HepG2 (cell line): ENCODE data around the gene TCF20. TPM values are rescaled to one million over a fixed set of nuclear protein-coding genes. Genes with fewer than 3 reads are reported as not detected.

ENCODE experiments used
- ARNT2 ChIP-seq: sonication (generic); formaldehyde crosslinking; IDR thresholded peaks from 2 replicates; pipeline ENCODE4 v1.8.0; 2022; ENCODE audit warnings: mild to moderate bottlenecking, low read depth, missing genetic modification reagents, moderate library complexity
- ATAD3A ChIP-seq: sonication (generic); formaldehyde crosslinking; IDR thresholded peaks from 2 replicates; pipeline ENCODE4 v1.4.0; 2020; ENCODE audit warnings: missing genetic modification reagents
- HES4 ChIP-seq: sonication (generic); formaldehyde crosslinking; IDR thresholded peaks from 2 replicates; pipeline ENCODE4 v1.9.0; 2021; ENCODE audit warnings: mild to moderate bottlenecking, missing genetic modification reagents, borderline replicate concordance
- MZF1 ChIP-seq: sonication (generic); formaldehyde crosslinking; IDR thresholded peaks from 2 replicates; pipeline ENCODE4 v1.8.1; 2023; ENCODE audit warnings: mild to moderate bottlenecking, missing genetic modification reagents, borderline replicate concordance
- PITX1 ChIP-seq: sonication (generic); formaldehyde crosslinking; IDR thresholded peaks from 2 replicates; pipeline ENCODE4 v1.5.1; 2020; ENCODE audit warnings: mild to moderate bottlenecking, missing genetic modification reagents
- RBM22 ChIP-seq: fragments of 200-400 bp; formaldehyde crosslinking; optimal IDR thresholded peaks from 2 replicates; pipeline ENCODE3; 2017; ENCODE audit warnings: mild to moderate bottlenecking, low read length, moderate library complexity
- TRIM24 ChIP-seq: sonication (generic); formaldehyde crosslinking; IDR thresholded peaks from 2 replicates; pipeline ENCODE4 v1.8.0; 2022; ENCODE audit warnings: mild to moderate bottlenecking, missing genetic modification reagents
- ZEB1 ChIP-seq: IDR thresholded peaks from 2 replicates; pipeline ENCODE4 v1.6.1; 2012; ENCODE audit warnings: mild to moderate bottlenecking, low read depth, inconsistent platforms; ENCODE audit not compliant: insufficient replicate concordance
- ZMAT3 ChIP-seq: sonication (generic); formaldehyde crosslinking; conservative IDR thresholded peaks from 2 replicates; pipeline ENCODE4 v1.7.0; 2021; ENCODE audit warnings: missing genetic modification reagents
- ZNF124 ChIP-seq: sonication (generic); formaldehyde crosslinking; IDR thresholded peaks from 2 replicates; pipeline ENCODE4 v1.4.0; 2020; ENCODE audit warnings: missing genetic modification reagents
- ZNF496 ChIP-seq: sonication (generic); formaldehyde crosslinking; IDR thresholded peaks from 2 replicates; pipeline ENCODE4 v1.8.1; 2023; ENCODE audit warnings: mild to moderate bottlenecking, moderate library complexity, missing genetic modification reagents; ENCODE audit not compliant: insufficient replicate concordance
- ZNF549 ChIP-seq: sonication (generic); formaldehyde crosslinking; IDR thresholded peaks from 2 replicates; pipeline ENCODE4 v1.5.0; 2020; ENCODE audit warnings: missing genetic modification reagents
- ZNF567 ChIP-seq: sonication (generic); formaldehyde crosslinking; IDR thresholded peaks from 2 replicates; pipeline ENCODE4 v1.8.1; 2023; ENCODE audit warnings: mild to moderate bottlenecking, missing genetic modification reagents, borderline replicate concordance
- ZNF75D ChIP-seq: sonication (generic); formaldehyde crosslinking; IDR thresholded peaks from 2 replicates; pipeline ENCODE4 v1.8.1; 2023; ENCODE audit warnings: missing genetic modification reagents, mild to moderate bottlenecking, borderline replicate concordance
- polyA plus RNA-seq, 8 experiments: library from polyadenylated mRNA; depleted of rRNA in 3 of 8; stranded (reverse) in 7 of 8; unstranded in 1 of 8; fragments of >200 nt; fragmentation: Illumina TruSeq in 4 of 8; extraction: Trizol in 4 of 8; gene quantifications; 2 replicates each; pipeline versions ENCODE4 v1.2.1 to v1.2.3, GENCODE V29; 2011 to 2016; ENCODE audit warnings: low read depth in 4 of 8, missing spikeins in 1 of 8, mixed read lengths in 1 of 8; ENCODE audit not compliant: insufficient read depth in 1 of 8
- total RNA-seq, 5 experiments: library from RNA; depleted of rRNA; stranded (reverse); fragments of >200 nt; fragmentation: Illumina TruSeq; extraction: Trizol; gene quantifications; 2 replicates each; pipeline ENCODE4 v1.2.3, GENCODE V29; 2016; ENCODE audit warnings: low read depth in 1 of 5
- TF ChIP-seq, protein P1 (sequence below): sonication (generic); formaldehyde crosslinking; conservative IDR thresholded peaks from 2 replicates; pipeline ENCODE4 v1.5.0; 2020; ENCODE audit warnings: missing genetic modification reagents
- TF ChIP-seq, protein P2 (sequence below): sonication (generic); formaldehyde crosslinking; IDR thresholded peaks from 2 replicates; pipeline ENCODE4 v1.4.0; 2020; ENCODE audit warnings: mild to moderate bottlenecking, low read depth, missing genetic modification reagents
- TF ChIP-seq, protein P3 (sequence below): sonication (generic); formaldehyde crosslinking; IDR thresholded peaks from 2 replicates; pipeline ENCODE4 v1.4.0; 2020; ENCODE audit warnings: missing genetic modification reagents
- TF ChIP-seq, protein P4 (sequence below): sonication (generic); formaldehyde crosslinking; IDR thresholded peaks from 2 replicates; pipeline ENCODE4 v1.5.0; 2020; ENCODE audit warnings: missing genetic modification reagents
- TF ChIP-seq, protein P5 (sequence below): sonication (generic); formaldehyde crosslinking; conservative IDR thresholded peaks from 2 replicates; pipeline ENCODE4 v1.8.1; 2023; ENCODE audit warnings: missing genetic modification reagents
- TF ChIP-seq, protein P6 (sequence below): sonication (generic); formaldehyde crosslinking; IDR thresholded peaks from 2 replicates; pipeline ENCODE4 v1.5.0; 2020; ENCODE audit warnings: mild to moderate bottlenecking, missing genetic modification reagents, borderline replicate concordance

TCF20 gene
- total and polyA plus RNA-seq, 2 of the 13 experiments (the other 11 are each of a cell fraction or from before 2014, with no cell fraction given) = 12.8 to 23.7 TPM

DNA sequence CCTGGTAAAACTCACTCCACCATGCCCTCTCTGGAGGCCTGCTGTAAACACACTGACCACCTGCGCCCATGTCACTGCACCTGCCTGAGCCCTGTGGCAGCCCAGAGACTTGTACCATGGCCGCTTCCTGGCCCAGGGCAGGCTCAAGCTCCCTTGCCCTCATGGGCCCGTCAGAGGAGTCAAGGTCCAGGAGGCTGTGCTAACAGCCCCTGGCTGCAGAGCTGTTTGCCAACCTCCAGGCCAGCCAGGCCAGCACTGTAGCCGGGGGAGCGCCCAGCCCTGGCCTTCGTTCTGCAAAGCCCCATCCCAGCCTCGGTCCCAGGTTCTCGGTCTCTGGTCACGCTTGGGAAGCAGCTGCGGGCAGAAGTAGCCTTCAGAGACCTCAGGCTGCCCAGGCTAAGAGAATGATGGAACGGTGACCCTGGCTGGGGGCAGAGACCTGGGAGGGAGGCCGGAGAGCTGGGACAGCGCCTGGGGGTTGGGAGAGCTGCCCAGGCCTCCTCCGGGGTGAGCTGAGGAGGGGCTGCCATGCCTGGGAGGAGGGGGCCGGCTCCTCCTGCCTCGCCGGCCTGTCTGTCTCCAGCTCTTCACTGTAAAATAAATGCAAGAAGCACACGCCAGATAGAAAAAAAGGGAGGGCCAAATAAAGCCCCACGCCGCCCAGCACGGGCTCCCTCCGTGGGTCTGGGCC, 11.9 kb upstream of the TCF20 start (continued):
- TF ChIP-seq, protein P1, sequence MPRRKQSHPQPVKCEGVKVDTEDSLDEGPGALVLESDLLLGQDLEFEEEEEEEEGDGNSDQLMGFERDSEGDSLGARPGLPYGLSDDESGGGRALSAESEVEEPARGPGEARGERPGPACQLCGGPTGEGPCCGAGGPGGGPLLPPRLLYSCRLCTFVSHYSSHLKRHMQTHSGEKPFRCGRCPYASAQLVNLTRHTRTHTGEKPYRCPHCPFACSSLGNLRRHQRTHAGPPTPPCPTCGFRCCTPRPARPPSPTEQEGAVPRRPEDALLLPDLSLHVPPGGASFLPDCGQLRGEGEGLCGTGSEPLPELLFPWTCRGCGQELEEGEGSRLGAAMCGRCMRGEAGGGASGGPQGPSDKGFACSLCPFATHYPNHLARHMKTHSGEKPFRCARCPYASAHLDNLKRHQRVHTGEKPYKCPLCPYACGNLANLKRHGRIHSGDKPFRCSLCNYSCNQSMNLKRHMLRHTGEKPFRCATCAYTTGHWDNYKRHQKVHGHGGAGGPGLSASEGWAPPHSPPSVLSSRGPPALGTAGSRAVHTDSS (CRISPR knock-in tag) = no peak
- no peak for TF ChIP-seq PITX1 (CRISPR knock-in tag)
- TF ChIP-seq, protein P2, sequence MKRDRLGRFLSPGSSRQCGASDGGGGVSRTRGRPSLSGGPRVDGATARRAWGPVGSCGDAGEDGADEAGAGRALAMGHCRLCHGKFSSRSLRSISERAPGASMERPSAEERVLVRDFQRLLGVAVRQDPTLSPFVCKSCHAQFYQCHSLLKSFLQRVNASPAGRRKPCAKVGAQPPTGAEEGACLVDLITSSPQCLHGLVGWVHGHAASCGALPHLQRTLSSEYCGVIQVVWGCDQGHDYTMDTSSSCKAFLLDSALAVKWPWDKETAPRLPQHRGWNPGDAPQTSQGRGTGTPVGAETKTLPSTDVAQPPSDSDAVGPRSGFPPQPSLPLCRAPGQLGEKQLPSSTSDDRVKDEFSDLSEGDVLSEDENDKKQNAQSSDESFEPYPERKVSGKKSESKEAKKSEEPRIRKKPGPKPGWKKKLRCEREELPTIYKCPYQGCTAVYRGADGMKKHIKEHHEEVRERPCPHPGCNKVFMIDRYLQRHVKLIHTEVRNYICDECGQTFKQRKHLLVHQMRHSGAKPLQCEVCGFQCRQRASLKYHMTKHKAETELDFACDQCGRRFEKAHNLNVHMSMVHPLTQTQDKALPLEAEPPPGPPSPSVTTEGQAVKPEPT (CRISPR knock-in tag) = no peak
- no peak for TF ChIP-seq RBM22
- no peak for TF ChIP-seq ZEB1
- TF ChIP-seq, protein P3, sequence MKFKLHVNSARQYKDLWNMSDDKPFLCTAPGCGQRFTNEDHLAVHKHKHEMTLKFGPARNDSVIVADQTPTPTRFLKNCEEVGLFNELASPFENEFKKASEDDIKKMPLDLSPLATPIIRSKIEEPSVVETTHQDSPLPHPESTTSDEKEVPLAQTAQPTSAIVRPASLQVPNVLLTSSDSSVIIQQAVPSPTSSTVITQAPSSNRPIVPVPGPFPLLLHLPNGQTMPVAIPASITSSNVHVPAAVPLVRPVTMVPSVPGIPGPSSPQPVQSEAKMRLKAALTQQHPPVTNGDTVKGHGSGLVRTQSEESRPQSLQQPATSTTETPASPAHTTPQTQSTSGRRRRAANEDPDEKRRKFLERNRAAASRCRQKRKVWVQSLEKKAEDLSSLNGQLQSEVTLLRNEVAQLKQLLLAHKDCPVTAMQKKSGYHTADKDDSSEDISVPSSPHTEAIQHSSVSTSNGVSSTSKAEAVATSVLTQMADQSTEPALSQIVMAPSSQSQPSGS = no peak
- TF ChIP-seq, protein P4, sequence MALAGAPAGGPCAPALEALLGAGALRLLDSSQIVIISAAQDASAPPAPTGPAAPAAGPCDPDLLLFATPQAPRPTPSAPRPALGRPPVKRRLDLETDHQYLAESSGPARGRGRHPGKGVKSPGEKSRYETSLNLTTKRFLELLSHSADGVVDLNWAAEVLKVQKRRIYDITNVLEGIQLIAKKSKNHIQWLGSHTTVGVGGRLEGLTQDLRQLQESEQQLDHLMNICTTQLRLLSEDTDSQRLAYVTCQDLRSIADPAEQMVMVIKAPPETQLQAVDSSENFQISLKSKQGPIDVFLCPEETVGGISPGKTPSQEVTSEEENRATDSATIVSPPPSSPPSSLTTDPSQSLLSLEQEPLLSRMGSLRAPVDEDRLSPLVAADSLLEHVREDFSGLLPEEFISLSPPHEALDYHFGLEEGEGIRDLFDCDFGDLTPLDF (CRISPR knock-in tag) = no peak
- 0 out of 2 replicates have a peak, but pooled peaks have one; percentile 54 for TF ChIP-seq HES4
- TF ChIP-seq ZMAT3 (CRISPR knock-in tag) = no peak
- TF ChIP-seq ZNF496 (CRISPR knock-in tag) = no peak
- TF ChIP-seq ARNT2 (CRISPR knock-in tag) = no peak
- TF ChIP-seq ZNF75D (CRISPR knock-in tag) = no peak
- TF ChIP-seq ZNF567 (CRISPR knock-in tag) = no peak
- TF ChIP-seq TRIM24 (CRISPR knock-in tag) = no peak
- TF ChIP-seq MZF1 (CRISPR knock-in tag) = no peak
- no peak for TF ChIP-seq ZNF549 (CRISPR knock-in tag)
- TF ChIP-seq ATAD3A (CRISPR knock-in tag) = no peak
- TF ChIP-seq ZNF124 = no peak
- TF ChIP-seq, protein P5, sequence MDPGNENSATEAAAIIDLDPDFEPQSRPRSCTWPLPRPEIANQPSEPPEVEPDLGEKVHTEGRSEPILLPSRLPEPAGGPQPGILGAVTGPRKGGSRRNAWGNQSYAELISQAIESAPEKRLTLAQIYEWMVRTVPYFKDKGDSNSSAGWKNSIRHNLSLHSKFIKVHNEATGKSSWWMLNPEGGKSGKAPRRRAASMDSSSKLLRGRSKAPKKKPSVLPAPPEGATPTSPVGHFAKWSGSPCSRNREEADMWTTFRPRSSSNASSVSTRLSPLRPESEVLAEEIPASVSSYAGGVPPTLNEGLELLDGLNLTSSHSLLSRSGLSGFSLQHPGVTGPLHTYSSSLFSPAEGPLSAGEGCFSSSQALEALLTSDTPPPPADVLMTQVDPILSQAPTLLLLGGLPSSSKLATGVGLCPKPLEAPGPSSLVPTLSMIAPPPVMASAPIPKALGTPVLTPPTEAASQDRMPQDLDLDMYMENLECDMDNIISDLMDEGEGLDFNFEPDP (CRISPR knock-in tag) = no peak
- TF ChIP-seq, protein P6, sequence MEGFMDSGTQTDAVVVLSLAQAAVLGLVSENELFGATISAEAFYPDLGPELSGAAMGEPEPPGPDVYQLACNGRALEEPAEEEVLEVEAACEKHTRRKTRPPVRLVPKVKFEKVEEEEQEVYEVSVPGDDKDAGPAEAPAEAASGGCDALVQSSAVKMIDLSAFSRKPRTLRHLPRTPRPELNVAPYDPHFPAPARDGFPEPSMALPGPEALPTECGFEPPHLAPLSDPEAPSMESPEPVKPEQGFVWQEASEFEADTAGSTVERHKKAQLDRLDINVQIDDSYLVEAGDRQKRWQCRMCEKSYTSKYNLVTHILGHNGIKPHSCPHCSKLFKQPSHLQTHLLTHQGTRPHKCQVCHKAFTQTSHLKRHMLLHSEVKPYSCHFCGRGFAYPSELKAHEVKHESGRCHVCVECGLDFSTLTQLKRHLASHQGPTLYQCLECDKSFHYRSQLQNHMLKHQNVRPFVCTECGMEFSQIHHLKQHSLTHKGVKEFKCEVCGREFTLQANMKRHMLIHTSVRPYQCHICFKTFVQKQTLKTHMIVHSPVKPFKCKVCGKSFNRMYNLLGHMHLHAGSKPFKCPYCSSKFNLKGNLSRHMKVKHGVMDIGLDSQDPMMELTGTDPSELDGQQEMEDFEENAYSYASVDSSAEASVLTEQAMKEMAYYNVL = no peak
